Panc1 (cell line): ENCODE measurements around the gene MBOAT7. TPM values are rescaled to one million over a fixed set of nuclear protein-coding genes. Genes with fewer than 3 reads are reported as not detected.
A peak's percentile ranks its signal among the peaks of the same experiment; 100 is the strongest.

ENCODE experiments used
- ATAC-seq: fragments of 200-7000 bp; cut with Tn5 transposase; 2 replicates; pipeline ENCODE4 v1.9.1; 2020; ENCODE audit warnings: mild to moderate bottlenecking, moderate library complexity
- BruUV-seq: library from RNA; stranded (reverse); fragments of 400-500 nt; replicated peaks from 2 replicates; lab custom pipeline; 2021; lab: Mats Ljungman, UMichigan
- CTCF ChIA-PET: fragments of 300-600 bp; sonication (Branson Sonifier 250); formaldehyde crosslinking; loops from one replicate; lab custom pipeline; 2022; ENCODE audit warnings: antibody characterized with exemption; lab: Charles Lee
- POLR2A ChIA-PET: fragments of 300-600 bp; sonication (Branson Sonifier 250); formaldehyde crosslinking; loops from one replicate; lab custom pipeline; 2022; ENCODE audit warnings: antibody characterized with exemption; lab: Charles Lee
- DNase-seq: peaks from one replicate; pipeline ENCODE4 v3.0.0-alpha.2; 2010; ENCODE audit warnings: low read depth, low spot score
- H3K27ac ChIP-seq: 2 replicates; pipeline ENCODE4 v1.5.1; 2011; ENCODE audit warnings: mild to moderate bottlenecking, low read length, inconsistent platforms
- H3K27me3 ChIP-seq: fragments of 200-500 bp; sonication (Bioruptor generic); 2 replicates; pipeline ENCODE4 v1.6.0; 2014; ENCODE audit warnings: low read length, inconsistent platforms; ENCODE audit not compliant: control insufficient read depth, insufficient read depth
- H3K36me3 ChIP-seq: fragments of 200-500 bp; sonication (Bioruptor generic); 2 replicates; pipeline ENCODE4 v1.5.1; 2014; ENCODE audit warnings: inconsistent platforms, mild to moderate bottlenecking, low read length, moderate library complexity; ENCODE audit not compliant: control insufficient read depth, insufficient read depth
- H3K4me1 ChIP-seq: 2 replicates; pipeline ENCODE4 v1.5.1; 2011; ENCODE audit warnings: inconsistent platforms, mild to moderate bottlenecking, low read length, moderate library complexity; ENCODE audit not compliant: control insufficient read depth, insufficient read depth
- H3K4me3 ChIP-seq, 2 experiments: 2 replicates each; pipeline ENCODE4 v1.5.1; 2011 to 2012; ENCODE audit warnings: low read depth in 2 of 2, low read length in 2 of 2, mild to moderate bottlenecking in 2 of 2, inconsistent platforms in 1 of 2, moderate library complexity in 1 of 2
- H3K9me3 ChIP-seq: fragments of 200-500 bp; sonication (Bioruptor generic); 2 replicates; pipeline ENCODE4 v1.5.1; 2014; ENCODE audit warnings: low read depth, mild to moderate bottlenecking, inconsistent platforms, low read length, moderate library complexity; ENCODE audit not compliant: control insufficient read depth, insufficient read depth
- POLR2AphosphoS5 ChIP-seq: IDR thresholded peaks from 2 replicates; pipeline ENCODE4 v1.6.1; 2012; ENCODE audit warnings: mild to moderate bottlenecking, low read depth, low read length, moderate library complexity
- SIN3A ChIP-seq: IDR thresholded peaks from 2 replicates; pipeline ENCODE4 v1.6.1; 2012; ENCODE audit warnings: low read depth, mild to moderate bottlenecking, low read length, moderate library complexity, borderline replicate concordance; ENCODE audit not compliant: insufficient read depth
- TCF7L2 ChIP-seq: IDR thresholded peaks from 2 replicates; pipeline ENCODE4 v1.6.1; 2011; ENCODE audit warnings: mild to moderate bottlenecking, low read depth, low read length, inconsistent platforms
- in situ Hi-C: cut with HindIII; loops from 2 replicates; pipeline ENCODE4 v1.10.0; 2016; ENCODE audit warnings: low sequenced_read_pairs, low pct_unique_long_range_greater_than_20kb
- intact Hi-C: fragments of 100-400 bp; cut with micrococcal nuclease; formaldehyde crosslinking; loops from one replicate; pipeline ENCODE4 v1.10.0; 2022; ENCODE audit not compliant: unreplicated experiment
- total RNA-seq: library from RNA; stranded (reverse); gene quantifications from one replicate; pipeline ENCODE4 v1.2.1, GENCODE V29; 2021; ENCODE audit not compliant: unreplicated experiment
- TF ChIP-seq, protein P1 (sequence below): fragments of 450-650 bp; IDR thresholded peaks from 2 replicates; pipeline ENCODE4 v1.5.1; 2017; ENCODE audit warnings: mild to moderate bottlenecking
- TF ChIP-seq, protein P2 (sequence below), 2 experiments: IDR thresholded peaks; 2 replicates each; pipeline ENCODE4 v1.6.1; 2011 to 2012; ENCODE audit warnings: low read depth in 2 of 2, control low read depth in 1 of 2, low read length in 1 of 2, mild to moderate bottlenecking in 1 of 2, moderate library complexity in 1 of 2; ENCODE audit not compliant: insufficient read depth in 1 of 2

MBOAT7 gene
- total RNA-seq, 1 experiment from 2014 or later: 264 TPM

GRCh38 chr19:54152878-54153524 lies 36.4 kb downstream of the MBOAT7 start:
- intact Hi-C loops (no loop called here), in situ Hi-C loops (no loop called here)
- POLR2A ChIA-PET: no interaction called here
- no peak overlapping the region for H3K4me3 ChIP-seq
- no peaks in the 10 kb centered on the region for H3K9me3 ChIP-seq
- no peaks in the 10 kb centered on the region for H3K27me3 ChIP-seq
- peaks cover 18% of the 10 kb centered on the region for H3K4me1 ChIP-seq
- CTCF ChIA-PET: no interaction called here
- BruUV-seq: no TSS peak
- no peak overlapping the region for H3K27ac ChIP-seq
- DNase-seq (no peak), ATAC-seq (no peak)
- H3K36me3 ChIP-seq: peaks cover 22% of the 10 kb centered on the region
- TF ChIP-seq TCF7L2: no peak
- no peak for TF ChIP-seq SIN3A
- peak; percentile 22; the same call in 1 of the 2 replicates for TF ChIP-seq POLR2AphosphoS5

- ATAC-seq (no peak), DNase-seq (no peak)
- Histone ChIP-seq H3K4me3 (no peak overlapping the region), H3K27me3 (no peaks in the 10 kb centered on the region), H3K27ac (no peak overlapping the region), H3K4me1 (peaks cover 15% of the 10 kb centered on the region), H3K9me3 (no peaks in the 10 kb centered on the region), H3K36me3 (peaks cover 22% of the 10 kb centered on the region)
- TF ChIP-seq POLR2AphosphoS5: no peak
- no peak for TF ChIP-seq SIN3A
- TF ChIP-seq, protein P1, sequence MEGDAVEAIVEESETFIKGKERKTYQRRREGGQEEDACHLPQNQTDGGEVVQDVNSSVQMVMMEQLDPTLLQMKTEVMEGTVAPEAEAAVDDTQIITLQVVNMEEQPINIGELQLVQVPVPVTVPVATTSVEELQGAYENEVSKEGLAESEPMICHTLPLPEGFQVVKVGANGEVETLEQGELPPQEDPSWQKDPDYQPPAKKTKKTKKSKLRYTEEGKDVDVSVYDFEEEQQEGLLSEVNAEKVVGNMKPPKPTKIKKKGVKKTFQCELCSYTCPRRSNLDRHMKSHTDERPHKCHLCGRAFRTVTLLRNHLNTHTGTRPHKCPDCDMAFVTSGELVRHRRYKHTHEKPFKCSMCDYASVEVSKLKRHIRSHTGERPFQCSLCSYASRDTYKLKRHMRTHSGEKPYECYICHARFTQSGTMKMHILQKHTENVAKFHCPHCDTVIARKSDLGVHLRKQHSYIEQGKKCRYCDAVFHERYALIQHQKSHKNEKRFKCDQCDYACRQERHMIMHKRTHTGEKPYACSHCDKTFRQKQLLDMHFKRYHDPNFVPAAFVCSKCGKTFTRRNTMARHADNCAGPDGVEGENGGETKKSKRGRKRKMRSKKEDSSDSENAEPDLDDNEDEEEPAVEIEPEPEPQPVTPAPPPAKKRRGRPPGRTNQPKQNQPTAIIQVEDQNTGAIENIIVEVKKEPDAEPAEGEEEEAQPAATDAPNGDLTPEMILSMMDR: no peak
- TF ChIP-seq TCF7L2: no peak
- TF ChIP-seq, protein P2, sequence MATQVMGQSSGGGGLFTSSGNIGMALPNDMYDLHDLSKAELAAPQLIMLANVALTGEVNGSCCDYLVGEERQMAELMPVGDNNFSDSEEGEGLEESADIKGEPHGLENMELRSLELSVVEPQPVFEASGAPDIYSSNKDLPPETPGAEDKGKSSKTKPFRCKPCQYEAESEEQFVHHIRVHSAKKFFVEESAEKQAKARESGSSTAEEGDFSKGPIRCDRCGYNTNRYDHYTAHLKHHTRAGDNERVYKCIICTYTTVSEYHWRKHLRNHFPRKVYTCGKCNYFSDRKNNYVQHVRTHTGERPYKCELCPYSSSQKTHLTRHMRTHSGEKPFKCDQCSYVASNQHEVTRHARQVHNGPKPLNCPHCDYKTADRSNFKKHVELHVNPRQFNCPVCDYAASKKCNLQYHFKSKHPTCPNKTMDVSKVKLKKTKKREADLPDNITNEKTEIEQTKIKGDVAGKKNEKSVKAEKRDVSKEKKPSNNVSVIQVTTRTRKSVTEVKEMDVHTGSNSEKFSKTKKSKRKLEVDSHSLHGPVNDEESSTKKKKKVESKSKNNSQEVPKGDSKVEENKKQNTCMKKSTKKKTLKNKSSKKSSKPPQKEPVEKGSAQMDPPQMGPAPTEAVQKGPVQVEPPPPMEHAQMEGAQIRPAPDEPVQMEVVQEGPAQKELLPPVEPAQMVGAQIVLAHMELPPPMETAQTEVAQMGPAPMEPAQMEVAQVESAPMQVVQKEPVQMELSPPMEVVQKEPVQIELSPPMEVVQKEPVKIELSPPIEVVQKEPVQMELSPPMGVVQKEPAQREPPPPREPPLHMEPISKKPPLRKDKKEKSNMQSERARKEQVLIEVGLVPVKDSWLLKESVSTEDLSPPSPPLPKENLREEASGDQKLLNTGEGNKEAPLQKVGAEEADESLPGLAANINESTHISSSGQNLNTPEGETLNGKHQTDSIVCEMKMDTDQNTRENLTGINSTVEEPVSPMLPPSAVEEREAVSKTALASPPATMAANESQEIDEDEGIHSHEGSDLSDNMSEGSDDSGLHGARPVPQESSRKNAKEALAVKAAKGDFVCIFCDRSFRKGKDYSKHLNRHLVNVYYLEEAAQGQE (IDR thresholded peaks at IDR 0.05; ENCODE audit: insufficient read depth in 1 of 2, low read depth in 2 of 2, low read length in 1 of 2): no peak
- POLR2A ChIA-PET: no interaction called here
- BruUV-seq: no TSS peak
- CTCF ChIA-PET: no interaction called here
- intact Hi-C loops (no loop called here), in situ Hi-C loops (no loop called here)
These were observed 37.1 kb downstream of the MBOAT7 start for GRCh38 chr19:54152267-54152666.

DNA sequence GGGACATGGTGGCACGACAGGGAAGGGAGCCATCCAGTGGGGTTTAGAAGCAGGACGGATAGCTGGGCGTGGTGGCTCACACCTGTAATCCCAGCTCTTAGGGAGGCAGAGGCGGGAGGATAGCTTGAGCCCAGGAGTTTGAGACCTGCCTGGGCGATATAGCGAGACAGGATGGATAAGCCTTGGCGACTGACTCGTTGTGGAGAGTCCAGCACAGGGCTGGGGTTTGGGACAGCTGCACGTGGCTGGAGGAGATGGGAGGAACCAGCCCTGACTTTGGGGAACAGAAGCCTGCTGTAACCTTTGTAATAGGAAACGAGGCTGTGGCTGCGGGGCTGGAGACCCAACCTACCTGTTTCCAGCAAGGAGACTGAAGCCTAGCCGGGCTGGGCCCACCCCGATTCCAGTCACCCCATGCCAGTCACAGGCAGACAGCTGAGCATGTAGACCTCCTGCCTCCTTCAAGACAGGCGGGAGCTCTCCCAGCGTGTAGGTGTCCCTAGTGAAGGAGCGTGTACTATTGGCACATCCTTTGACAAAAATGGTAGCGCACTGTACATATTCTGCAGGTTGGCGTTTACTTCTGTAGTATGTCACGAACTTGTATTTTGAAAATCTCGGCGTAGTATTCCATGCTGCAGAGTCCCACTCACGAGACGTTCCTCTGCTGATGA lies 37.9 kb downstream of the MBOAT7 start:
- Histone ChIP-seq H3K9me3 (no peaks in the 10 kb centered on the region), H3K27me3 (no peaks in the 10 kb centered on the region), H3K4me3 (no peak overlapping the region), H3K36me3 (peaks cover 25% of the 10 kb centered on the region), H3K27ac (no peak overlapping the region), H3K4me1 (peaks cover 15% of the 10 kb centered on the region)
- CTCF ChIA-PET: no interaction called here
- DNase-seq (no peak), ATAC-seq (no peak)
- intact Hi-C loops: no loop called here
- TF ChIP-seq POLR2AphosphoS5: no peak; the same call in 1 of the 2 replicates
- TF ChIP-seq TCF7L2: no peak
- TF ChIP-seq SIN3A: no peak
- TF ChIP-seq, protein P1: no peak
- TF ChIP-seq, protein P2 (IDR thresholded peaks at IDR 0.05; ENCODE audit: insufficient read depth in 1 of 2, low read depth in 2 of 2, low read length in 1 of 2): no peak
- POLR2A ChIA-PET: no interaction called here
- BruUV-seq: no TSS peak
- in situ Hi-C loops: no loop called here
